HepG2 (cell line): ENCODE results near the gene HMG20B. TPM values are rescaled to one million over a fixed set of nuclear protein-coding genes. Genes with fewer than 3 reads are reported as not detected.

ENCODE experiments used
- ATAC-seq: fragments of 200-7000 bp; cut with Tn5 transposase; 3 replicates; pipeline ENCODE4 v1.9.1; 2020; ENCODE audit warnings: mild to moderate bottlenecking, moderate library complexity
- BruUV-seq: library from RNA; stranded (reverse); fragments of 400-500 nt; replicated peaks from 2 replicates; lab custom pipeline; 2021; lab: Mats Ljungman, UMichigan
- CTCF ChIA-PET: fragments of 300-600 bp; formaldehyde crosslinking; extraction: SDS; loops from one replicate; lab custom pipeline; 2021; ENCODE audit warnings: low total read pairs, inconsistent platforms, low intra/inter-chr PET ratio; lab: Yijun Ruan, JAX
- POLR2A ChIA-PET: fragments of 350-600 bp; sonication (Branson Sonifier 250); formaldehyde crosslinking; loops from one replicate; lab custom pipeline; 2020; ENCODE audit warnings: antibody characterized with exemption, inconsistent platforms; lab: Yijun Ruan, JAX
- DNase-seq: peaks from one replicate; pipeline ENCODE4 v3.0.0-alpha.2; 2015; ENCODE audit warnings: low spot score
- FAIRE-seq: peaks from 3 replicates; lab custom pipeline; 2011; peaks lifted over from hg19 to GRCh38; lab: Jason Lieb, UNC
- H2AFZ ChIP-seq: one replicate; pipeline ENCODE4 v1.6.1; 2011; ENCODE audit warnings: low read length, inconsistent platforms
- H3K27ac ChIP-seq: fragments of 300-600 bp; 3 replicates; pipeline ENCODE4 v1.8.0; 2011; ENCODE audit warnings: mixed run types, mild to moderate bottlenecking, mixed read lengths, low read length, inconsistent platforms; ENCODE audit not compliant: insufficient read depth; ENCODE audit errors: extremely low read length
- H3K27me3 ChIP-seq, 2 experiments: fragments of 200-600 bp in 1 of 2; 2 replicates in 1 of 2; 3 replicates in 1 of 2; pipeline versions ENCODE4 v1.6.0 to v1.8.0; 2011; ENCODE audit warnings: low read length in 2 of 2, mild to moderate bottlenecking in 2 of 2, moderate library complexity in 2 of 2, inconsistent platforms in 1 of 2; ENCODE audit not compliant: insufficient read depth in 2 of 2, control insufficient read depth in 1 of 2
- H3K36me3 ChIP-seq, 2 experiments: fragments of 200-600 bp in 1 of 2; replicated peaks in 1 of 2; 2 replicates in 1 of 2; 3 replicates in 1 of 2; pipeline versions ENCODE4 v1.5.1 to v1.8.0; 2011; ENCODE audit warnings: low read length in 2 of 2, inconsistent platforms in 1 of 2; ENCODE audit not compliant: insufficient read depth in 2 of 2, control insufficient read depth in 1 of 2
- H3K4me1 ChIP-seq: 2 replicates; pipeline ENCODE4 v1.5.1; 2012; ENCODE audit warnings: low read length, inconsistent platforms; ENCODE audit not compliant: insufficient read depth
- H3K4me2 ChIP-seq: 2 replicates; pipeline ENCODE4 v1.6.0; 2011; ENCODE audit warnings: low read depth, low read length, inconsistent platforms
- H3K4me3 ChIP-seq, 3 experiments: fragments of 200-600 bp in 1 of 3; sonication (generic), shearing (Covaris generic) in 1 of 3; replicated peaks in 1 of 3; 2 replicates each; pipeline ENCODE4 v1.5.1; 2011 to 2016; ENCODE audit warnings: low read length in 3 of 3, inconsistent platforms in 2 of 3, low read depth in 2 of 3, mild to moderate bottlenecking in 2 of 3, control low read depth in 1 of 3, mixed read lengths in 1 of 3; ENCODE audit not compliant: insufficient read depth in 1 of 3
- H3K79me2 ChIP-seq: one replicate; pipeline ENCODE4 v1.6.1; 2011; ENCODE audit warnings: low read length, inconsistent platforms; ENCODE audit not compliant: insufficient read depth
- H3K9ac ChIP-seq: 2 replicates; pipeline ENCODE4 v1.6.0; 2011; ENCODE audit warnings: mild to moderate bottlenecking, low read depth, low read length, inconsistent platforms; ENCODE audit not compliant: insufficient read depth
- H3K9me3 ChIP-seq: 2 replicates; pipeline ENCODE4 v1.5.1; 2012; ENCODE audit warnings: mild to moderate bottlenecking, low read length
- H4K20me1 ChIP-seq: 2 replicates; pipeline ENCODE4 v1.6.0; 2011; ENCODE audit warnings: inconsistent platforms, mild to moderate bottlenecking, low read length, moderate library complexity; ENCODE audit not compliant: insufficient read depth
- BRF2 ChIP-seq: sonication (generic); formaldehyde crosslinking; IDR thresholded peaks from 2 replicates; pipeline ENCODE4 v1.8.1; 2022; ENCODE audit warnings: mild to moderate bottlenecking, missing genetic modification reagents
- EP300 ChIP-seq, 3 experiments: sonication (generic) in 1 of 3; formaldehyde crosslinking in 1 of 3; IDR thresholded peaks; 2 replicates each; pipeline versions ENCODE4 v1.5.1 to v1.6.1; 2011 to 2020; ENCODE audit warnings: low read depth in 2 of 3, low read length in 2 of 3, borderline replicate concordance in 1 of 3, improper control_type of control experiment in 1 of 3, mild to moderate bottlenecking in 1 of 3, missing genetic modification reagents in 1 of 3, moderate library complexity in 1 of 3
- GATA4 ChIP-seq: sonication (generic); IDR thresholded peaks from 2 replicates; pipeline ENCODE4 v1.6.1; 2016; ENCODE audit warnings: antibody characterized with exemption, low read depth, borderline replicate concordance
- HHEX ChIP-seq: IDR thresholded peaks from 2 replicates; pipeline ENCODE4 v1.6.1; 2016; ENCODE audit warnings: control low read depth
- KDM3A ChIP-seq: IDR thresholded peaks from 2 replicates; pipeline ENCODE4 v1.6.1; 2018; ENCODE audit warnings: low read depth, missing compliant biosample characterization
- KDM5A ChIP-seq: fragments of 200-600 bp; sonication (generic); IDR thresholded peaks from 2 replicates; pipeline ENCODE4 v1.7.0; 2018; ENCODE audit warnings: antibody characterized with exemption, mild to moderate bottlenecking, low read length, borderline replicate concordance
- KMT2B ChIP-seq: IDR thresholded peaks from 2 replicates; pipeline ENCODE4 v1.6.1; 2016; ENCODE audit warnings: missing genetic modification reagents, missing compliant biosample characterization
- MXD1 ChIP-seq: sonication (generic); formaldehyde crosslinking; IDR thresholded peaks from 2 replicates; pipeline ENCODE4 v1.4.0; 2020; ENCODE audit warnings: mild to moderate bottlenecking, missing genetic modification reagents
- NFE2L2 ChIP-seq: fragments of 150-350 bp; IDR thresholded peaks from 2 replicates; pipeline ENCODE4 v1.6.1; 2014; ENCODE audit warnings: low read length
- NONO ChIP-seq, 2 experiments: fragments of 450-650 bp in 1 of 2; sonication (generic) in 1 of 2; formaldehyde crosslinking in 1 of 2; IDR thresholded peaks in 1 of 2; conservative IDR thresholded peaks in 1 of 2; 2 replicates each; pipeline versions ENCODE4 v1.6.1 to v1.8.0; 2017 to 2022; ENCODE audit warnings: mild to moderate bottlenecking in 1 of 2, missing genetic modification reagents in 1 of 2, moderate library complexity in 1 of 2
- REXO4 ChIP-seq: sonication (generic); formaldehyde crosslinking; IDR thresholded peaks from 2 replicates; pipeline ENCODE4 v1.8.0; 2022; ENCODE audit warnings: missing genetic modification reagents, mild to moderate bottlenecking, borderline replicate concordance
- RFX3 ChIP-seq: IDR thresholded peaks from 2 replicates; pipeline ENCODE4 v1.6.1; 2016; ENCODE audit warnings: missing biosample characterization, missing genetic modification reagents
- SPEN ChIP-seq: sonication (generic); formaldehyde crosslinking; IDR thresholded peaks from 2 replicates; pipeline ENCODE4 v1.5.1; 2020; ENCODE audit warnings: low read depth, mild to moderate bottlenecking, missing genetic modification reagents
- TARDBP ChIP-seq: sonication (generic); formaldehyde crosslinking; IDR thresholded peaks from 2 replicates; pipeline ENCODE4 v1.8.0; 2022; ENCODE audit warnings: mild to moderate bottlenecking, missing genetic modification reagents
- ZNF282 ChIP-seq: fragments of 450-650 bp; IDR thresholded peaks from 2 replicates; pipeline ENCODE4 v1.6.1; 2018; ENCODE audit not compliant: partially characterized antibody
- ZNF335 ChIP-seq: sonication (generic); formaldehyde crosslinking; IDR thresholded peaks from 2 replicates; pipeline ENCODE4 v1.4.0; 2020; ENCODE audit warnings: missing genetic modification reagents
- ZNF33A ChIP-seq: sonication (generic); formaldehyde crosslinking; IDR thresholded peaks from 2 replicates; pipeline ENCODE4 v1.5.1; 2020; ENCODE audit warnings: missing genetic modification reagents, mild to moderate bottlenecking, moderate library complexity, borderline replicate concordance
- ZNF562 ChIP-seq: sonication (generic); formaldehyde crosslinking; IDR thresholded peaks from 2 replicates; pipeline ENCODE4 v1.8.0; 2022; ENCODE audit warnings: missing genetic modification reagents, borderline replicate concordance
- ZNF607 ChIP-seq: sonication (generic); formaldehyde crosslinking; IDR thresholded peaks from 2 replicates; pipeline ENCODE4 v1.5.1; 2020; ENCODE audit warnings: missing genetic modification reagents, mild to moderate bottlenecking, borderline replicate concordance
- ZNF83 ChIP-seq: sonication (generic); formaldehyde crosslinking; IDR thresholded peaks from 2 replicates; pipeline ENCODE4 v1.4.0; 2020; ENCODE audit warnings: missing genetic modification reagents, mild to moderate bottlenecking, borderline replicate concordance
- WGBS: methylation state at CpG from one replicate; pipeline ENCODE4 v1.1.6; 2017; ENCODE audit warnings: low lambda C conversion rate; 5-methylcytosine and 5-hydroxymethylcytosine counted together
- in situ Hi-C: cut with HindIII; loops from 2 replicates; pipeline ENCODE4 v1.10.0; 2017; ENCODE audit warnings: low pct_unique_long_range_greater_than_20kb; ENCODE audit not compliant: extremely low pct_ligation_motif_present
- intact Hi-C: fragments of 100-400 bp; cut with micrococcal nuclease; formaldehyde crosslinking; loops from one replicate; pipeline ENCODE4 v1.10.0; 2022; ENCODE audit not compliant: unreplicated experiment
- polyA plus RNA-seq, 8 experiments: library from polyadenylated mRNA; depleted of rRNA in 3 of 8; stranded (reverse) in 7 of 8; unstranded in 1 of 8; fragments of >200 nt; fragmentation: Illumina TruSeq in 4 of 8; extraction: Trizol in 4 of 8; gene quantifications; 2 replicates each; pipeline versions ENCODE4 v1.2.1 to v1.2.3, GENCODE V29; 2011 to 2016; ENCODE audit warnings: low read depth in 4 of 8, missing spikeins in 1 of 8, mixed read lengths in 1 of 8; ENCODE audit not compliant: insufficient read depth in 1 of 8
- total RNA-seq, 5 experiments: library from RNA; depleted of rRNA; stranded (reverse); fragments of >200 nt; fragmentation: Illumina TruSeq; extraction: Trizol; gene quantifications; 2 replicates each; pipeline ENCODE4 v1.2.3, GENCODE V29; 2016; ENCODE audit warnings: low read depth in 1 of 5

HMG20B gene
- total and polyA plus RNA-seq, 2 of the 13 experiments (the other 11 are each of a cell fraction or from before 2014, with no cell fraction given): 23.9 to 29.2 TPM

GRCh38 chr19:3613818-3614661, 41.3 kb downstream of the HMG20B start:
- Histone ChIP-seq H3K4me3 (no peak overlapping the region), H4K20me1 (no peaks in the 10 kb centered on the region), H3K4me2 (no peak overlapping the region), H2AFZ (no peak overlapping the region), H3K4me1 (no peaks in the 10 kb centered on the region), H3K9me3 (no peaks in the 10 kb centered on the region), H3K27ac (no peak overlapping the region), H3K79me2 (no peaks in the 10 kb centered on the region), H3K27me3 (no peaks in the 10 kb centered on the region), H3K9ac (no peak overlapping the region), H3K36me3 (peaks cover 5 to 13% of the 10 kb centered on the region in 2 experiments; a peak in 3 of 5 replicates)
- in situ Hi-C loops: no loop called here
- TF ChIP-seq ZNF33A (CRISPR knock-in tag): no peak
- no peak for TF ChIP-seq REXO4
- no peak for TF ChIP-seq ZNF607 (CRISPR knock-in tag)
- TF ChIP-seq GATA4: no peak
- TF ChIP-seq SPEN (CRISPR knock-in tag): no peak
- no peak for TF ChIP-seq ZNF562 (CRISPR knock-in tag)
- no peak for TF ChIP-seq KDM5A
- no peak for TF ChIP-seq KMT2B
- TF ChIP-seq MXD1 (CRISPR knock-in tag): no peak
- TF ChIP-seq ZNF335: no peak
- no peak for TF ChIP-seq KDM3A (CRISPR knock-in tag)
- no peak for TF ChIP-seq EP300 (IDR thresholded peaks at IDR 0.05; ENCODE audit: low read depth in 2 of 2, low read length in 2 of 2)
- no peak for TF ChIP-seq EP300 (CRISPR knock-in tag; IDR thresholded peaks at IDR 0.05; ENCODE audit: borderline replicate concordance)
- TF ChIP-seq ZNF282: no peak
- no peak for TF ChIP-seq BRF2 (CRISPR knock-in tag)
- no peak for TF ChIP-seq NONO (IDR thresholded peaks at IDR 0.05)
- no peak for TF ChIP-seq NONO (CRISPR knock-in tag; conservative IDR thresholded peaks at IDR 0.05)
- no peak for TF ChIP-seq TARDBP
- TF ChIP-seq RFX3 (CRISPR knock-in tag): no peak
- no peak for TF ChIP-seq NFE2L2
- no peak for TF ChIP-seq HHEX
- no peak for TF ChIP-seq ZNF83 (CRISPR knock-in tag)
- FAIRE-seq: no peak
- POLR2A ChIA-PET: no interaction called here
- no peak for ATAC-seq
- WGBS: 96% methylated on average over 16 of the region's 39 CpGs
- no peak for DNase-seq
- CTCF ChIA-PET: no interaction called here
- no TSS peak for BruUV-seq
- intact Hi-C loops: no loop called here
